Activated CD4-positive, alpha-beta T cell treated with anti-CD3 and anti-CD28 coated beads, Interleukin-10, Interleukin-2, amounts not matched to agents 100 ng/mL and 50 ng/mL, durations not matched to agents 16 hours and 8 hours (primary cell): ENCODE results near the gene SLC25A52.
A peak's percentile ranks its signal among the peaks of the same experiment; 100 is the strongest.
"Not testable (repeated sequence)": the region's sequence is repeated elsewhere in the genome, so short reads cannot be mapped to it uniquely, and the experiment has no call there.

Experiments
- DNase-seq: peaks from one replicate; pipeline ENCODE4 v3.0.0-alpha.2; 2020

Gene SLC25A52, protein sequence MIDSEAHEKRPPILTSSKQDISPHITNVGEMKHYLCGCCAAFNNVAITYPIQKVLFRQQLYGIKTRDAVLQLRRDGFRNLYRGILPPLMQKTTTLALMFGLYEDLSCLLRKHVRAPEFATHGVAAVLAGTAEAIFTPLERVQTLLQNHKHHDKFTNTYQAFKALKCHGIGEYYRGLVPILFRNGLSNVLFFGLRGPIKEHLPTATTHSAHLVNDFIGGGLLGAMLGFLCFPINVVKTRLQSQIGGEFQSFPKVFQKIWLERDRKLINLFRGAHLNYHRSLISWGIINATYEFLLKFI

DNA sequence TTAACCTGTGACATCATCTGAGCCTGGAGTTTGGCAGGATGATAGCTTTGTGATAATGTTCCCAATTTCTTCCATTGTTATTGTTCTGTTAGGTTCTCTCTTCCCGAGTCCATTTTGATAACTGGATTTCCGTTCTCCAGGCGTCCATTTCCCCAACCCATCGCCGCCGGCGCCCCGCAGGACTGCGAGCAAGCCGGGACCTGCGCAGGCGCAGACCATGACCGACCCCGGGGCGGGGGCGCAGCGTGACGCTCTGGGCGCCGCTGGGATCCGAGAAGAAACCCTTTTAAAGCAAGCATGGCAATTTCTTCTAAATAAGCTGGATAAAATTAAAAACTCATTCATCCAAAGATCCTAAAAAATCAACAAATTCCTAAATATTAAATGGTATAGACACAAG, at the start of gene SLC25A52:
Gene SLC25A52, minus strand, starts transcription at position 186 of the 400 bp plus-strand sequence. CDS start 219 bp downstream, outside the sequence.
- no peak for DNase-seq

DNA sequence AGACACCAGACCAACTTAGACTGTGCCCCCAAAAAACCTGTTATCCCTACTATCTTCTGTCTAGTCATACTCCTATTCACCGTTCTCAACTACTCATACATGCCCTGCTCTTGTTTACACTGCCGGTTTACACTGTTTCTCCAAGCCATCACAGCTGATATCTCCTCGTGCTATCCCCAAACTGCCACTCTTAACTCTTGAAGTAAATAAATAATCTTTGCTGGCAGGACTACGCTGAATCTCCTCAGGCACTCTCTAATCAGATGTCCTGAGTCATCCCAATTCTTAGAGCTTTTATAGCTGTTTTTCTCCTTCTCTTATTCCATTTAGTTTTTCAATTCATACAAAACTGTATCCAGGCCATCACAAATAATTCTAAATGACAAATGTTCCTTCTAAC, 48.4 kb upstream of the SLC25A52 start:
- not testable (repeated sequence) for DNase-seq

DNA sequence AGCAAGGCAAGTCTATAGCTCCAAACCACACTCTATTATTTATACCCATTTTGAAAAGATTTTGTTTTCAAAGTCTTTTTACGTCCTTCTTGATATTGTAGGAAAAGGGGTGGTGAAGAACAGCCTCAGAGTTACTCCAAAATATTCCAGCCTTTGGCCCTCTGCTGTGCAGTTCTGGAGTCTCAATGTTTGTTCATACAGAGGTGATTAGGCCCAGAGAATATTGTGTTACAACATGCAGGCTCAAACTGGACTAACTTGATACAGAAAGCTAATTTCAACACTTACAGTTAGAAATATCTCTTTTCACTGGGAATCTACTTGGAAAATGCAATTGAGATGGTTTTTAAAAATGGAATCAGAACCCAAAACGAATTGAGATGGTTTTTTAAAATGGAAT, 40.4 kb upstream of the SLC25A52 start:
- DNase-seq, result no peak

DNA sequence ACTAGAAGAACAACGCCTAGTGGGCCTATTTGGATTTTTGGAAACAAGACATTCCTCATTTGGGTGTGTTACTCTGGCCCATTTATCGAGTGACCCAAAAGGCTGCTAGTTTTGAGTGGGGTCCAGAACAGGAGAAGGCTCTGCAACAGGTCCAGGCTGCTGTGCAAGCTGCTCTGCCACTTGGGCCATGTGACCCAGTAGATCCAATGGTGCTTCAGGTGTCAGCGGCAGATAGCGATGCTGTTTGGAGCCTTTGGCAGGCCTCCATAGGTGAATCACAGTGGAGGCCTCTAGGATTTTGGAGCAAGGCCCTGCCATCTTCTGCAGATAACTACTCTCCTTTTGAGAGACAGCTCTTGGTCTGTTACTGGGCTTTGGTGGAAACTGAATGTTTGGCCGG, 38.6 kb upstream of the SLC25A52 start:
- not testable (repeated sequence) for DNase-seq

DNA sequence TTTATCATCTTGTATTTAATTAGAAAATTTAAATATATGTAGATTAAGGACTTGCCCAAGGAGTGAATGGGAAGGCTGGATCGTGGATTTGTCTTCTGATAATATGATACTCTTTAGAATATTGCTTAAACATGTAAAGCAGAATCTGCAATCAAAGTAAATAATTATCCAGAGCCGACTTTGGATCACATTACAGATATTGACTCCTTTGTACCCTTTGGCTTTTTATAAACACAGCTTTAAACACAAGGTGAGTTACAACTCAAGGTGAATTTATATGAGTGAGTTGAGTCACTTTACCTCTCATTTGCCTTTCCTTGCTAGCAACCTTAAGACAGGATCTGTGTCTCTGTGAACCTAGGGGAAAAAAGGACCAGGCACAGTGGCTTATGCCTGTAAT, 37.7 kb upstream of the SLC25A52 start:
- DNase-seq, result no peak

DNA sequence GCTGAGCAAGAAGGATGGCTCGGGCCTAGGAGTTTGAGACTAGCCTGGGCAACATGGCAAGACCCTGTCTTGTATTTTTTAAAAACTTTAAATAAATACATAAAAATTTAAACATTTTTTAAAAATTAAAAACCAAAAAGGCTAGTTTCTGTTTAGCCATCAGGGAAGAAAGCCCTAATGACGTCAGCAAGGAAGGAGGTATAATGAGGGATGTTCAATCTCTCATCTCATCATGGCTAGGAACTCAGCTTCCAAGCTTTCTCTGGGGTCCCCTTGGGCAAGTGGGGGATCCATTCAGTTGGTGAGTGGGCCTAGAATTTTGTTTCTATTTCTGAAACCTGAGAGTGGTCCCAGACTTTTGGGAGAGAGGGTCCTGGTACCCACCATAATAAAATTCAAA, 35.1 kb upstream of the SLC25A52 start:
- no peak for DNase-seq

DNA sequence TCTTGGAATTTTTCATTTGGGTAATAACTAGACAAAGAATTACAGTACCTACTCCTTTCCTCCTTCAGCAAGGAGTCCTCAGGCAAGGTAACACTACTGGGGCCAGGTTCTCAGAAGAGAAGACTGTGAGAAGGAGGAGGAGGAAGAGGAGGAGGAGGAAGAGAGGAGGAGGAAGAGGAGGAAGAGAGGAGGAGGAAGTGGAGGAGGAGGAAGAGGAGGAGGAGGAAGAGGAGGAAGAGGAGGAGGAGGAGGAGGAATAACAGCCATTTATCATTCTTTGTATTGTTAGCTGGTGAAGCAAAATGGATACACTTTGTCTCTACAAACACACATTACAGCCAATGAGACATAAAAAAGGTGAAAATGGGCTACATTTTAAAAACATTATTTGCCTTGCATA, 32.9 kb upstream of the SLC25A52 start:
- DNase-seq, result no peak

DNA sequence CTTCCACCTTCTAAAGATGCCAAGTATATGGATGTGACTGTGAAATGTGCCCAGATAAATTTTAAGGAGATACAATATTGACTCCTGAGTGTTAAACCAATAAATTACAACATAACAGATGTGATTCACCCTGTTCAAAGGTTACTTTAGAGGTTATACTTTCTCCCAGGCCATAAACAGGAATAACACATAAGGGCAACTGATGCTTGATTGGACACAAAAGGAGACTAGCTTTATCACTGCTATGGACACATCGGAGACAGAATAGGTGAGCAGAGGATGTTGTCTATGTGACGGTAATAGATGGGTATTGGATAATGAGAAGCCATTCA, 31.9 kb upstream of the SLC25A52 start:
- DNase-seq, result no peak

DNA sequence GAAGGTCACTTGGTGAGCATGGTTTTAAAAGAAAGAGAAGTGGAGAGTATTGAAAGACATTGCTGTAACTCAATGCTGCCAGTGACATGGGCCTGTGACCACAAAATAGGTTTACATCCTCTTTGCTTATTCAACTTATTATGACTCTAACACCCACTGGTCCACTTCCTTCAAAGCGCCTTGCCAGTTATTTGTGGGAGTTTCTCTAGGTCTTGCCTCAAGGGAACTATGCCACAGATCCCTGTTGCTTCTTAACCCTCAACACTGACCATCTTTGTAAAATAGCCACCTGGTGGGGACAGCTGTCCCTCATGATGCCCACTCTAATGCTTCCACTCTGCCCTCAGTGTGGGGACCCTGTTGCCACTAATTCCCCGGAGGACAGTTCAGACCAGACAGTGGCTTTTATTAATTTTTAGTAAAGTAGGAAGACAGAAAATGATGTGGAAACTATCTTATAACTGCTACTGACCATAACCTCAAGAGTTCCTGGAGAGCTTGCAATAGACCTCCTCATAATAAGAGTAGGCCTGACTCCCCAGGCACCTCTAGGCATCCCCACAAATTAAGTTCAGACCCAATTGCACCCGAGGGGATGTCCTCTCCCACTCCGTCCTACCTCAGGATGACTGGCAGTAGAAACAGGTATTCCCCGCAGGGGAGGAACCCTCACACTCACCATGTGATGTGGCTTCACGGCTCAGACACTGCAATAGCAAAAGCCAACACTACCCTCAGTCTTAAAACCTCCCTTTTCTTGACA, 31.3 kb upstream of the SLC25A52 start:
- no peak for DNase-seq

DNA sequence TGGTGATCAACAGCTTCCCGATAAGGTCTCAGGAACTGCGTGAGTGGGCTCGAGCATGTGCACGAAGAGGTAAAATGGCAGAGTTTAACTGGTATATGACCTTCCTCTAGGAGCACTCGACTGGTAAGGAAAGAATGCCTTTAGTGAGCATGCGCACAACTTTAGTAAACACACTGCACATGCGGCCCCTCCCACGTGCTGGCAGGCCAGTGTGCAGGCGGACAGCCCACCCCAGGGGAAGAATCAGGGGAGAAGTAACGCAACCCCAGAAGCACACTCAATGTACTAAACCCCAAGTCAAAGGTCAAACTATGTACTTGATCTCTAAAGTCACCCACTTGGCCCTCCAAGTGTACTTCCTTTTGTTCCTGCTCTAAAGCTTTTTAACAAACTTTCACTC, 28.7 kb upstream of the SLC25A52 start:
- DNase-seq, result no peak

DNA sequence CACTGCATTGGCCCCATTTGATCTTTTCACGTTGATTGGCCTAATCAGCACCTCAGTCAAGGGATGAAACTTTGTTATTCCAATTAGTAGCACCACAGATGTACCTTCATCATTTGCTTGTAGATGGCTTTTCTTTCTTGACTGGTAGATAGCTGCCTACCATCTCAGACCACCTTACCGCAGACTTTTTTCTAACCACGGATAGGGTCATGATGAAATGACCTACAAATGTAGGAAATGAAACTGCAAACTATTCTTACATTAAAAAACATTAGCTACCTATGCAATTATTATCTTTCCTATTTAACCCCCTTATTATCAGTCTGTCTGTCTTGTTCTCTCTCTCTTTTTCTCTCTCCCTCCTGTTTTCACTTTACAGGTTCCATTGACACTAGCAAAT, 22.4 kb upstream of the SLC25A52 start:
- DNase-seq, result no peak

DNA sequence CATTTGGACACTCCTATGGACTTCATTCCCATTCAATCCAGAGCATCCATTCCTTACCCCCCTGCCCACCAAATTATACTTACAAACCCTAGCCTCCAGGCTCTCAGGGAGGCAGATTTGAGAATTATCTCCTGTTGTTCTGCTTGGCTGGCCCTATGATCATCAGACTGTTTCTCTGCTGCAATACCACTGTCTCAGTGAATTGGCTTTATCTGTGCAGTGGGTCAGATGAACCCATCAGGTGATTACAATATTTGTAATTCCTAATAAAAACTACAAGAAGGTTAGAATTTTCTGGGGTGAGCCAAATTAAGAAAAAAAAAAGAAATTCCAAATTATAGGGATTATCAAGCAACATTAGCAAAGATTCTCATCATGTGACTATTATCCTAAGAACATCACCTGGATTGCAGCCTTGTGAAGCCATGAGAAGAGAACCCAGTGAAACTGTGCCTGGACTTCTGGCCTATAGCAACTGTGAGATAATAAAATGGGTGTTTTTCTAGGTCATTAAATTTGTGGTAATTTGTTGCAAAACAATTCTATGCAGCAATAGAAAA, 17.8 kb upstream of the SLC25A52 start:
- DNase-seq, result no peak

DNA sequence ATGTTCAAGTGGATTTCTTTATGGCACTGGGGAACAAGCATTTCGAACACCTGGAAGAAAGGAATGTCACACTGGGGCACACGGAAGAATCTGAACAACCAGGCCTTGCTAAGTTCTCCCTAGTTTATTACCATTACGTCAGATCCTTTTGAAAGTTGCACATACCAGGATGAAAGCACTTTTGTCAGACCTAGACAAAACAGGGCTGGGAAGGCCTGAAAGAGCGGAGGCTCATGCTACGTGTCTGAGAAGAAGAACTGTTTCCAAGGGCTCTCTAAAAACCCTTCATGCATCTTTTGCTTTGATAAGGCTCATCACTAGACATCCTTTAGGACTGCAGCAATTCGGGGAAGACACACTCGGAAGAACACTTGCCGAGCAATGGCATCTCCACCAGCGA, 15.4 kb upstream of the SLC25A52 start:
- no peak for DNase-seq

DNA sequence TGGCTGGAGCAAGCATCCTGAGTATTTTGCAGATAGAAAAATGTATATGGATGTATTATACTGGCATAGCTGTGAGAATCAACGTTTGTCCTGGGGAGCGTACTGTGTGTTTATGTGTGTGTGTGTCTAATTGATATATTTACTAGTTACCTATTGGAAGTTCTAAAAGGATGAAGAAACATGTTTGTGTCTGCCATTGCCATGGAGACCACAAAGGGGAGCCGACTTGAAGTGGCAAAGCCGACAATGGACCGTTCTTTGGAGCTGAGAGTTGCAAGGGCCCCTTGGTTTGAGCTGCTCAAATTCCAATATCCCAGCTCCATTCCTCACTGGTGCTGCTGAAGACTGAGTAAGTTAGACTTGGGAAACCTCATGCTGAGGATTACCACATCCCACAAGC, 14.3 kb upstream of the SLC25A52 start:
- DNase-seq, result no peak

DNA sequence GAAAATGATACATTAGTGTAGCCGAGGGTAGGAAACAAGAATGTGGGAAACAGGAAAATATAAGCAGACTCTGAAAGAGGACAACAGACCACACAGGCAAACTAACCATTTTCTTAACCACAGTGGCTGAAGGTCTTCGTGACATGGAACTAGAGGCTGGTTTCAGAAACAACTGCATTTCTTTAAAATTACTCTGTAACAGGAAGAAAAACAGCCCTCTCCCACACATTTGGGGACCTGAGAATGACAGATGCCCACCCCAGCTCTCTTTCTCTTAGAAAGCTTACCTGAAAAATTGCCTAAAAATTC, 13.8 kb upstream of the SLC25A52 start:
- DNase-seq, result no peak

DNA sequence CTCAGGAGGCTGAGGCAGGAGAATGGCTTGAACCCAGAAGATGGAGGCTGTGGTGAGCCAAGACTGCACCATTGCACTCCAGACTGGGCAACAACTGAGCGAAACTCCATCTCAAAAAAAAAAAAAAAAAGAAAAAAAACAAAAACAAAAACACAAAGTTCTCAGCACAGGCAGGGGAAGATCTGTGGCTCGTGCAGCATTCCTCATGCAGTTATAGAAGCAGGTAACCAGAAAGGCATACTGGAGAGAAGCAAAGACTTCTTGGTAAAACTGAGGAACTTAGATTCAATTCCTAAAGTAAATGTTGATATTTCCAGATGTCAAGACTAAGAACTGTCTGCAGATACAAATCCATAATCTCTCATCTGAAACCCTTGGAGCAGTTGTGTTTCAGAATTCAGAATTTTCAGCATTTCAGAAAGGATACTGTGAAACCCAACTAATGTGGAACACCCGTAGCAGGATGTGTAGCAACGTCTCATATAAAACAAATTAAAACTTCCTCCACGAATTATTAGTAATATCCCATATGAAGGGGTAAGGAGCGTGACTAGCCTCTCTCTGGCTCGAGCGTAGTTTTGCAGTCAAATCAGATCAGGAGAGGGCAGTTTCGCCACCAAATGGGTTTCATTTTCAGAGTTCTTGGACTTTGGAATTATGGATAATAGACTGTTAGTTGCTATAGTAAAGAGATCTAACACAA, 13.2 kb upstream of the SLC25A52 start:
- DNase-seq, result no peak

DNA sequence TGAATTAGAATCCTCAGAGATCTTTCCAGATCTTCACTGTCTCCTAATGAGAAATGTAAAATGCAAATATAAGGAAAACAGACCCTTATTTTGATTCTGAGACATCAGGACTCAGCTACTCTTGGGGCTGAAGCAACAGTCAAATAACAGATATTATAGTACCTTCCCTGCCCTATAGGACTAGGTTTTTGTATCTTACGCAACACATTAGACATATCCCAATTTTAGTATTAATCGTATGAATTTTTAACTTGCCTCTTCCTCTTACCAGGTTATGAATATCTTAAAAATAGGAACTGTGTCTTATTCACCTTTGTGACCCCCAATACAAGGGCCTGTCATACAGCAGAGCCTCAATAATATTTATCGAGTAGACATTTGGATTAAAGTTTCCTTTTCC, 12.0 kb upstream of the SLC25A52 start:
- no peak for DNase-seq

DNA sequence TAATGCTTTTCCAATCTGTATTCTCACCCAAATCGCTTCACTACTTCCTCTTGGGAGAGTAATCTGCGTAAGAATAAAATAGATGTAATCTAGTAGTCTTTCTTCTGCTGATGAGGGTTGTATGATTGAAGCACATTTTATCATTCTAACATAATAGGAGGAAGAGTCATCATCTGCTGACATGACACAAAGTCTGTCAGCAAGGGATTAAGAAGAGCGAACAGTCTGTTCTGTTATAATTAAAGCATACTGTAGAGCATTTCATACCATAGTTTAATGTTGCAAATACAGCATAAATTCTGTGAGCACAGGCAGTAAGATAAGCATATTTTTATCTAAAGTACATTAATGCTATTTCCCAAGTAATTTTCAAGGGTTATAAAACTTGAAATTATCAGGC, 10.4 kb downstream of the SLC25A52 start:
- DNase-seq, result no peak

DNA sequence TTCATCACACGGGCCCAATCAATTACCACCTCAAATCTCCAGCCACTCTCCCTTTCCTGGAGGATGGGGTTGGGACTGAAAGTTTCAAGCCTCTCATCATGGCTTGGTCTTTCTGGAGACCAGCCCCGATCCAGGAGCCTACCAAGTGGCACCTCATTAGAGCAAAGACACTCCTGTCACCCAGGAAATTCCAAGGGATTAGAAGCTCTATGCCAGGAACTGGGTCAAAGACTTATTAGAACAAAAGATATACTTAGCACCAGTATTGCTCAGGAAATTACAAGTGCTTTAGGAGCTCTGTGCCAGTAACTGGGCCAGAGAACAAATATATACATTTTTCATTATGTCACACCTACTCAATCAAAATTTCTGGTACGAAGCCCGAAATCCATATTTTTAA, 14.3 kb downstream of the SLC25A52 start:
- DNase-seq, result no peak

DNA sequence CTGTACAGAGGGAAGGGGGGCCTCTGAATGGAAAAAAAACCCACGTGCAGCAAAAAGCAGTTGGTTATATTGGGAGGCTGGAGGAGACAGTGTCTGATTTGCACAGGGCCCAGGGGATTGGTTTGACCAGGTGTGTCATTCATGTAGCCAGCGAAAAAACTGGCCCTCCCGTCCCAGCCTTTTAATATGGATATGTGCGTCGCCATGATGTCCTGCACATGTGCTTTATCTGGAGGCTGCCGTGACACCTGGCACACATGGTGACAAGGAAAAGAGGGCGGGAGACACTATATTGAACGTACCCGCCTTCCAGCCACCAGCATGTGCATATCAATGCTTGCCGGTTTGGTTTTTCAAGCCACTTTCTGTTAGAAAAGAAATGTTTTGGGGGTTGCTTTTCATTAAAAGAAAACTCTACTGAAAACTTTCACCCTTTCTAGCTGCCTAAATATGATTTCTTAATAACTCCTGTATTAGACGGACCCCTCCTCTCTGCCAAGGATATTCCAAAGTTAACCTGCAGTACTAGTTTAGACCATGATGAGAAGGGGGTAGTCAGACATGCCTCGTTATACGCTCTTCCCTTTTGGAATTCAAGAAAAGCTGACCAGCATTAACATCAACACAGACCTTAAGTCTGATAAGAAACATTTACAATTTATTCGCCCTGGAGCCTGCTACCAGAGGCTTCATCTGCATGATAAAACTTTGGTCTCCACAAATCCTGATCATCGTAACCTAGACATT, 16.2 kb downstream of the SLC25A52 start:
- DNase-seq, result no peak

DNA sequence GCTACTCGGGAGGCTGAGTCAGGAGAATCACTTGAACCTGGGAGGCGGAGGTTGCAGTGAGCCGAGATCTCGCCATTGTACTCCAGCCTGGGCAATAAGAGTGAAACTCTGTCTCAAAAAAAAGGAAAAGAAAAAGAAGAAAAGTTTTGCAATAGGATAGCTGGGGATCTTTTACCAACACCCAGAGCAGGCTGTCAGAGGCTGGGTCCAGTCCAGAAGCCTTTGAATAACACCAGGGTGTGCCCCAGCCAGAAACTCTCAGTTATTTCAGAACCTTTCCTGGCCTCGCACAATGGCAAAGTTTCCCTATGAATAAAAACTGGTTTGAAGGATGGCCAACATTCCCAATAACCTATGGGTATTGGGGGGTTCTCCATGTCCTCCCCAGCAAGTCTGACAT, 17.1 kb downstream of the SLC25A52 start:
- not testable (repeated sequence) for DNase-seq

DNA sequence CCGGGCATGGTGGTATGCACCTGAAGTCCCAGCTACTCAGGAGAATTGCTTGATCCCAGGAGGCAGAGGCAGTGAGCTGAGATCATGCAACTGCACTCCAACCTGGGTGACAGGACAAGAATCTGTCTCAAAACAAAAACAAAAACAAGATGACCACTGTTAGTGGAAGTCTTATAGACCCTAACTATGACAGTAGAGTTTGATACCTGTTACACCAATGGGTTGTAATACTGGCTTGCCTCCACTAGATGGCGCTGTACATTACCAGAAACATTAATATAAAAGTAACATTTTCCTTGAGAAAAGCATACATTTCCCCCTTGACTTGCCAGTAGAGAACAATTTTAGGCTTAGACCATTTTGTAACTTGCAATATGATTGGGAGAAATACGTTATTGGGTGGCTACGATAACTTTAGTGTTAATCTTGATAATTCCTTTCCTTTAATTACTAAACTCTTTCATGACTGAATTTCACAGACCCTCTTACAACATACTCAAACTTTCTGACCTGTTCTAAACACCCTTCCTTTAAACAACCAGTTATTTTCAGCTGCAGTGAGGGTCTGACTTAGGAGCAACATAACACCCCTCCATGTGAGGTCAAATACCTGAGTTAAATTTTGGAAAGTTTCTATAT, 19.5 kb downstream of the SLC25A52 start:
- DNase-seq, result peak; percentile 58

DNA sequence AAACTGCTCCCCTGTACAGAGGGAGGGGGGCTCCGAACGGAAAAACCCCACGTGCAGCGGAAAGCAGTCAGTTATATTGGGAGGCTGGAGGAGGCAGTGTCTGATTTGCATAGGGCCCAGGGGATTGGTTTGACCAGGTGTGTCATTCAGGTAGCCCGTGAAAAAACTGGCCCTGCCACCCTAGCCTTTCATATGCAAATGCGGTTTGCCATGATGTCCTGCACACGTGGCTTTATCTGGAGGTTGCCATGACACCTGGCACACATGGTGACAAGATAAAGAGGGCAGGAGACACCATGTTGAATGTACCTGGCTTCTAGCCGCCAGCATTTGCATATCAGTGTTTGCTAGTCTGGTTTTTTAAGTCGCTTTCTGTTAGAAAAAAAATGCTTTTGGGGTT, 20.5 kb downstream of the SLC25A52 start:
- no peak for DNase-seq
